Liver (tissue), 3 donors: ENCODE results near the gene RBM42.

Source experiments
- CTCF ChIP-seq: fragments of 150-350 bp; IDR thresholded peaks from 2 replicates; pipeline ENCODE4 v1.5.1; 2017; ENCODE audit warnings: improper control_type of control experiment, low read depth, low read length; ENCODE audit not compliant: missing input control
- TF ChIP-seq, protein P1 (sequence below): IDR thresholded peaks from 2 replicates; pipeline ENCODE4 v1.6.1; 2016; ENCODE audit warnings: antibody characterized with exemption
- donor health status: healthy.
- donor health status: healthy.

- TF ChIP-seq CTCF = no peak
- TF ChIP-seq, protein P1, sequence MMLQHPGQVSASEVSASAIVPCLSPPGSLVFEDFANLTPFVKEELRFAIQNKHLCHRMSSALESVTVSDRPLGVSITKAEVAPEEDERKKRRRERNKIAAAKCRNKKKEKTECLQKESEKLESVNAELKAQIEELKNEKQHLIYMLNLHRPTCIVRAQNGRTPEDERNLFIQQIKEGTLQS = no peak
Observed at GRCh38 chr19:35643255-35644205, 14.7 kb downstream of the RBM42 start.
